ENCODE measurements around the gene BCL7A. TPM values are rescaled to one million over a fixed set of nuclear protein-coding genes. Genes with fewer than 3 reads are reported as not detected.
A peak's percentile ranks its signal among the peaks of the same experiment; 100 is the strongest.

The BCL7A gene
- polyA plus RNA-seq, 3 donors from 2014 or later: 0.27 to 1.5 (median 0.48) TPM

DNA sequence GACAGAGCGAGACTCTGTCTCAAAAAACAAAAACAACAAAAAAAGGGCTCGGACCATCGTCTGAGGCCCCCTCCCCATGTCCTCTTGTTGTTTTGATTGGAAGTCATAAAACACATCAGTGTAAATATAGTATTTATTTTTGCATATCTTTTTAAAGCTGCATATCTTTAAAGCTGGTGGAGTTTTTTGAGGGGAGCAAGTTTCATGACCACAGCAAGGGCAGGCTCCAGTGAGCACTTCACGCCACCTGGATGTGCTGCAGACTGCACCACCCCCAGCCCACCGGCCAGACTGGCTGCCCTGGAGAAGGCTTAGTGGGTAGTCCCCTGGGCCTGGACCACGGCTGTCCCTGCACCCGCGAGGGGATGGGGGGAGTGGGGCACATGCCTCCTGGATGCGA is 11.9 kb upstream of the BCL7A start:
- Mint-ChIP-seq H3K27me3 (ENCODE audit: low read depth in 3 of 3) (peaks cover 0 to 6% (median 3%) of the 10 kb centered on the region in 3 donors), H3K27ac (no peak overlapping the region), H3K36me3 (no peaks in the 10 kb centered on the region), H3K4me1 (peaks cover 12% of the 10 kb centered on the region in 2 donors), H3K9me3 (no peaks in the 10 kb centered on the region), H3K4me3 (no peak overlapping the region)
- no peak for DNase-seq

DNA sequence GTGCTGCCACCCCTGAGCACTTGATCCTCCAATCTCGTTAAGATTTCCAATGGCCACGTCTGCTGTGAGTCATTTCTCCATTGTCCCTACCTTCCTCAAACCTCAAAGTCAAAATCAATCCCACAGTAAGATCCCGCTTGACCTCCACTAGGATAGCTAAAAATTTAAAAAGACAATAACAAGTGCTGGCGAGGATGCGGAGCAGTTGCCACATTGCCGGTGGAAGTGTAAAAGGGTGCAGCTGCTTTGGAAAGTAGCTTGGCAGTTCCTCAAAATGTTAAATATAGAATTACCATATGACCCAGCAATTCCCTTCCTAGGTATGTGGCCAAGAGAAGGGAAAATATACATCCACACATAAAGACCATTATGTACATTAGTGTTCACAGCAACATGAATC is 9.5 kb upstream of the BCL7A start:
- no peaks in the 10 kb centered on the region for H3K36me3 Mint-ChIP-seq
- peaks cover 0 to 3% (median 0%) of the 10 kb centered on the region in 3 donors for H3K27me3 Mint-ChIP-seq (ENCODE audit: low read depth in 3 of 3)
- no peak overlapping the region for H3K4me3 Mint-ChIP-seq
- H3K4me1 Mint-ChIP-seq: no peaks in the 10 kb centered on the region
- H3K9me3 Mint-ChIP-seq: no peaks in the 10 kb centered on the region
- no peak overlapping the region for H3K27ac Mint-ChIP-seq
- DNase-seq: no peak

DNA sequence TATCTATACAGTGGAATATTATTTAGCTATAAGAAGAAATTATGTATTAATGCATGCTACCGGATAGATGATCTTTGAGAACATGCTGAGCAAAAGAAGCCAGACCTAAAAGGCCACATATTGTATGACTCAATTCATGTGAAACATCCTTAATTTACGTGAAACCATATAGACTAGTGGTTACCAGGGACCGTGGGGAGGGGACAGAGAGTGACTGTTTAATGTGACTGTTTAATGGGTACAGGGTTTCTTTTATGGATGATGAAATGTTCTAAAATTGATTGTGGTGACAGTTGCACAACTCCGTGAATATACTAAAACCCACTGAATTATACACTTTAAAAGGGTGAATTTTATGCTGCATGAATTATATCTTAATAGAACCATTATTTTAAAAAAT is 8.5 kb upstream of the BCL7A start:
- H3K4me1 Mint-ChIP-seq: no peaks in the 10 kb centered on the region
- no peaks in the 10 kb centered on the region for H3K36me3 Mint-ChIP-seq
- no peaks in the 10 kb centered on the region for H3K9me3 Mint-ChIP-seq
- H3K4me3 Mint-ChIP-seq: no peak overlapping the region
- H3K27me3 Mint-ChIP-seq (ENCODE audit: low read depth in 3 of 3): peaks cover 0 to 6% (median 0%) of the 10 kb centered on the region in 3 donors
- no peak for DNase-seq
- no peak overlapping the region for H3K27ac Mint-ChIP-seq

DNA sequence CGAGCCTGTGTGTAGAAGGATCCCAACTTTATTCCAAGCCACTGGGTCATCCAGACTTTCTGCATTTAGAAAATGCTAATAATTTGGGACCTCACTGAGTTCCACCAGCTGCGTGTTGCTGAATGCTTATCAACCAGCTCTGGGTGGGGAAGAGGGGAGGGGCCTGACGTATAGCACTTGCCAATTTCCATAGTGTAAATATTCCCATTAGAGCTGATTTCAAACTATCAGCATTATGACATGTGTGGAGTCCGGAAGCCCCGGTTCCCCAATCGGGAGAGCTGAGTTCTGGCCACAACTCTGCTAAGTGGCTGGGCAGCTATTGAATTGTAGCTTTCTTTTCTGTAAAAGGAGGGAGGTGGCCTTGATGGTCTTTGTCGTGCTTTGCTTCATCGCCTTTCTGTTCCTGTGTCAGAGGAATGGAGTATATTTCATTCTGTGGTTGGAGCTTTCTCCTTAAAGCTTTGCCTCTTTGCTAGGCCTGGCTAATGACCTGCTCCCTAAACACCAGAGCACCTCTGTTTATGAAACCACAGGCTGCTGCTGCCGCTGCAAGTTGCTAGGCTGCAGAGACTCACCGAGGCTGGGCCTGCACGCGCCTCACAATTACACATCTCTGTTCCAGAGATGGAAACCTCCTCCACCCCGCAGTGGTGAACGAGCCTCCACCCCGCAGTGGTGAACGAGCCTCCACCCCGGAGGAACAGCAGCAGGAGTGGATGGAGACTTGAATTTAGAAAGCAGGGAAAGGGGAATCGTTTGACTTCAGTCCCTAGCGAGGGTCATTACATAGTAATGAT is 7.7 kb upstream of the BCL7A start:
- H3K36me3 Mint-ChIP-seq: no peaks in the 10 kb centered on the region
- peaks cover 0 to 4% (median 0%) of the 10 kb centered on the region in 6 donors for H3K9me3 Mint-ChIP-seq
- no peak overlapping the region for H3K4me3 Mint-ChIP-seq
- H3K27ac Mint-ChIP-seq: no peak overlapping the region
- no peak for DNase-seq
- peaks cover 0 to 6% (median 0%) of the 10 kb centered on the region in 3 donors for H3K27me3 Mint-ChIP-seq (ENCODE audit: low read depth in 3 of 3)
- no peaks in the 10 kb centered on the region for H3K4me1 Mint-ChIP-seq

DNA sequence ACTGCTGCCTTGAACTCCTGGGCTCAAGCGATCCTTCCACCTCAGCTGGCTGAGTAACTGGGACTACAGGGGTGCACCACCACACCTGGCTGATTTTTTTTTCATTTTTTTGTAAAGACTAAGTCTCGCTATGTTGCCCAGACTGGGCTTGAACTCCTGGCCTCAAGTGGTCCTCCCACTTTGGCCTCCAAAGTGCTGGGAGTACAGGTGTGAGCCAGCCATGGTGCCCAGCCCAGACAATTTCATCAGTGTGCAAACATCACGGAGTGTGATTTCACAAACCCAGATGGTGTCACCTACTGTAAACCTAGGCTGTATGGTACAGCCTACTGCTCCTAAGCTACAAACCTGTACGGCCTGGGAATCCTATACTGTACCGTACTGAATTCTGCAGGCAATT is 6.9 kb upstream of the BCL7A start:
- H3K4me1 Mint-ChIP-seq: no peaks in the 10 kb centered on the region
- H3K36me3 Mint-ChIP-seq: no peaks in the 10 kb centered on the region
- DNase-seq: no peak
- no peak overlapping the region for H3K4me3 Mint-ChIP-seq
- peaks cover 0 to 4% (median 0%) of the 10 kb centered on the region in 6 donors for H3K9me3 Mint-ChIP-seq
- no peak overlapping the region for H3K27ac Mint-ChIP-seq
- H3K27me3 Mint-ChIP-seq (ENCODE audit: low read depth in 3 of 3): peaks cover 0 to 6% (median 0%) of the 10 kb centered on the region in 3 donors

DNA sequence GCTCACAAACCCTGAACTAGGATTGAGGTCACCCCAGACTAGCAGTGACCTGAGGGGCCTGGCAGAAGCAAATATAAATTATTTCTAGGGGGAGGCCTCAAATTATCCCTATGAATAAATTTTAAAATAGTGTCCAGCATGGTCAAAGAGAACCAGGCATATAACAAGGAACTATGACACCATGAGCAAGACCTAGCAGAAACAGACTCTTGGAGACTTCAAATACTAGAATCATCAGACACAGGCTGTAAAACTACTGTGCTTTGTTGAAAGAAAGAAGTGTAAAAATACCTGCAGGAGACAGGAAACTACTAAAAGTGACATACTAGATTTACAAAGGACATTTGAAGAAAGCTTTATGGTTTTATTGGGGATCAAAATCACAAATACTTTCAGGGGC is 3.2 kb upstream of the BCL7A start:
- H3K27ac Mint-ChIP-seq: no peak overlapping the region

DNA sequence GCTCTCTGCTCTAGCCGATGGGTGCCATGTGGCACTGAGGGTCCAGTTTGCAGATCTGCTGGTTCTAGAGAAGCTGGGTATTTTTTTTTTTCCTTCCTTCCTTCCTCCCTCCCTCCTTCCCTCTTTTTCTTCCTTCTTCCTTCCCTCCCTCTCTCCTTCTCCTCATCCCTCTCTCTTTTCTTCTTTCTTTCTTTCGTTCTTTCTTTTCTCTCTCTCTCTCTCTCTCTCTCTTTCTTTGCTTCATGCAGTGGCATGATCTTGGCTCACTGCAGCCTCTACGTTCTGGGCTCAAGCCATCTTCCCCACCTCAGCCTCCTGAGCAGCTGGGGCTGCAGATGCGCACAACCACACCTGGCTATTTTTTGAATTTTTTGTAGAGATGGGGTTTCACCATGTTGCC is 2.7 kb upstream of the BCL7A start:
- H3K9me3 Mint-ChIP-seq: peaks cover 0 to 4% (median 0%) of the 10 kb centered on the region in 6 donors
- DNase-seq: no peak
- H3K27me3 Mint-ChIP-seq (ENCODE audit: low read depth in 3 of 3): peaks cover 6 to 21% (median 11%) of the 10 kb centered on the region in 3 donors
- H3K27ac Mint-ChIP-seq: no peak overlapping the region
- H3K4me3 Mint-ChIP-seq: no peak overlapping the region
- H3K4me1 Mint-ChIP-seq: peaks cover 7 to 11% of the 10 kb centered on the region in 2 donors
- H3K36me3 Mint-ChIP-seq: no peaks in the 10 kb centered on the region

More for the DNA sequence above, 3.2 kb upstream of the BCL7A start:
- DNase-seq: no peak
- Mint-ChIP-seq H3K27me3 (ENCODE audit: low read depth in 3 of 3) (peaks cover 6 to 21% (median 11%) of the 10 kb centered on the region in 3 donors), H3K4me3 (no peak overlapping the region), H3K4me1 (peaks cover 6 to 11% of the 10 kb centered on the region in 2 donors), H3K9me3 (peaks cover 0 to 4% (median 0%) of the 10 kb centered on the region in 6 donors), H3K36me3 (no peaks in the 10 kb centered on the region)

DNA sequence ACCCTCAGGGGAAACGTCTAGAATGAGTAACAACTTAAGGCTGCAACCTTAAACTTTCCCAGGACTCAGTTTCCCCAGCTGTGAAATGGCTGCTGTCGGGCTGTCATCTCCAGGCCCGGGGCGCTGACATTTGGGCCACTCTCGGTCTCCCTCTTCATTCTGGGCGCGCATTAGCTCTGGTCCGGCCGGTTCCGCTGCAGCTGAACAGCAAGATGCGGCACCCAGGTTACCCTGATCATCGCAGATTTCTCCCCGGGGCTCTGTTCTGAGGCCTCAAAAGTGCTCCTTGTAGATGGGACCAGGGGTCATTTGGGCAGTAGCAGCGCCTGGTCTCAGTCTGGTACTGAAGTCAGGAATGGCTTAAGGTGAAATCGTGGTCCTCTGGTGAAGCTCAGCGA is 890 bp upstream of the BCL7A start:
- peaks cover 7 to 11% of the 10 kb centered on the region in 2 donors for H3K4me1 Mint-ChIP-seq
- DNase-seq: no peak
- no peaks in the 10 kb centered on the region for H3K36me3 Mint-ChIP-seq
- H3K9me3 Mint-ChIP-seq: peaks cover 0 to 4% (median 0%) of the 10 kb centered on the region in 6 donors
- H3K27me3 Mint-ChIP-seq (ENCODE audit: low read depth in 3 of 3): peaks cover 6 to 26% (median 14%) of the 10 kb centered on the region in 3 donors
- H3K27ac Mint-ChIP-seq: no peak overlapping the region
- H3K4me3 Mint-ChIP-seq: peak overlapping the region in 4 of 5 donors; percentile 61 to 82 (median 80)

DNA sequence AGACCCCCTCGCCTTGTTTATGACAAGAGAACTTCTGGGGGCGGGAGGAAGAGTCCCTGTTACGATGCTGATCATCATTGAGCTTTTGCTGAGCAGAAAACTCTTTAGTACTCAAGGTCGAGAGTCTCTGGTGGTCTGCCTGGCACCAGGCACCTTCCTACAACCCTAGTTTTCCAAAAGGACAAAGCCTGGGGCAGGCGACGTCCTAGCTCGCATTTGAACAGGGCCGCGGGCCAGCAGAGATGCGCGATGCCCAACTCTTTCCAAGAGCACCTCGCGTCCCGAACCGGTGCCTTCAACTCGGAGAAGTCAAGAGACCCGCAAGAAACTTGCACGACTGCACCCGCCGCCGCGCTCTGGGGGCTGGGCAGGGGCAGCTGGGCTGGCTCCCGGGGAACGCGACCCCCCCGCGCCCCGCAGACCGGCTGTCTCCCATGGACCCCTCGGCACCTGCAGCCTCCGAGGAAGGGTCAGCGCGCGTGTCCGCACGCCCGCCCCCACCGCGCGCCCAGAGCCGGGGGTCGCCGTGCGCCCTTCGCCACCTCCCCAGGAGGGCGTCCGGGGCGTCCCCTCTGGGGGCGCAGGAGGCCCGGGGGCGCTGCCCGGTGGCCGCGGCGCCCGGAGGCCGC is 377 bp upstream of the BCL7A start:
- H3K27ac Mint-ChIP-seq: peak overlapping the region in 1 of 6 donors; percentile 49
- H3K4me3 Mint-ChIP-seq: peak overlapping the region; percentile 69 to 82 (median 78)
- H3K9me3 Mint-ChIP-seq: peaks cover 0 to 4% (median 0%) of the 10 kb centered on the region in 6 donors
- peaks cover 7 to 11% of the 10 kb centered on the region in 2 donors for H3K4me1 Mint-ChIP-seq
- DNase-seq: no peak
- H3K27me3 Mint-ChIP-seq (ENCODE audit: low read depth in 3 of 3): peaks cover 6 to 26% (median 14%) of the 10 kb centered on the region in 3 donors
- H3K36me3 Mint-ChIP-seq: no peaks in the 10 kb centered on the region

DNA sequence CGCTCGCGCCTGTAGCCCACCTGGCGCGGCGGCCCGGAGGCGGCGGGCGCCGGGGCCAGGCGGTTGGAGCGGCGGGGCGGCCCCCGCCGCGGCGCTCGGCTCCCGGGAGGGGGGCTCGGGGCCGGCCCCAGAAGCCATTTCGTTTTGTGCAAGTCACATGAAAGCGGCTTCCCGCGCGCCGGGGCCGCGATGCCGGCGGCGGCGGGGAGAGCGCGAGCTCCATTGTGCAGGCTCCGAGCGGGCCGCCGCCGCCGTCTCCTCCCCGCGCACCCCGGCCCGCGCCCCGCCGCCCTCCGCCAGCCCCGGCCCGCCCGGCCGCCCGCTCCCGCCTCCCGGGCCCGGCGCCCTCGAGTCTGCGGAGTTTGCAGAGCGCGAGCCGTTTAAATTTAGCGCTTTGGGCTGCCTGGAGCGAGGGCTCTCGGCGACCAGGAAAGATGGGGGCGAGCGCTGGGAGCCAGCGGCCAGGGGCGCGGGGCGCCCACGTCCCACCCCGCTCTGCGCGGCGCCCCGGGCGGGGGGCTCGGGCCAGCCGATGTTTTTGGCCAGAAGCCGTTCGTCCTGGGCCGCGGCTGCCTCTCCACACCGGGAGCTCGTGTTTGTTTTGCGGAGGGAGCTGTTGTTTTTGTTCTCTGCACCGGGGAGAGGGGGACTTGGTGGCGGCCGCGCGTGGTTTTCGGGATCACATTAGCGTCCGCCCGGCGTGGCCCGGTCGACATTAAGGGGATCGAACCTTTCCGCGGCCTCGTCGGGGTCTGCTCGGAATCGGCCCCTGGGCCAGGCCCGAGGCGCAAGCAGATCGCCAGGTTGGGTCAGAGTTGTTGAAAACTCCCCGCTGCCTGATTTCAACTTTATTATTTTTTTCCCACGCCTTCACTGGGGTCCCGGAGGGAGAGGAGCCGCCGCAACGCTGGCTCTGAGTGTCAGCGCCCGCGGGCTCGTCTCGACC is 982 bp downstream of the BCL7A start:
- Mint-ChIP-seq H3K4me1 (peaks cover 7 to 11% of the 10 kb centered on the region in 2 donors), H3K27ac (peak overlapping the region in 1 of 6 donors; percentile 9), H3K36me3 (no peaks in the 10 kb centered on the region), H3K27me3 (ENCODE audit: low read depth in 3 of 3) (peaks cover 6 to 20% (median 14%) of the 10 kb centered on the region in 3 donors), H3K9me3 (peaks cover 0 to 4% (median 0%) of the 10 kb centered on the region in 6 donors), H3K4me3 (peak overlapping the region; percentile 66 to 80 (median 77))
- DNase-seq: no peak

DNA sequence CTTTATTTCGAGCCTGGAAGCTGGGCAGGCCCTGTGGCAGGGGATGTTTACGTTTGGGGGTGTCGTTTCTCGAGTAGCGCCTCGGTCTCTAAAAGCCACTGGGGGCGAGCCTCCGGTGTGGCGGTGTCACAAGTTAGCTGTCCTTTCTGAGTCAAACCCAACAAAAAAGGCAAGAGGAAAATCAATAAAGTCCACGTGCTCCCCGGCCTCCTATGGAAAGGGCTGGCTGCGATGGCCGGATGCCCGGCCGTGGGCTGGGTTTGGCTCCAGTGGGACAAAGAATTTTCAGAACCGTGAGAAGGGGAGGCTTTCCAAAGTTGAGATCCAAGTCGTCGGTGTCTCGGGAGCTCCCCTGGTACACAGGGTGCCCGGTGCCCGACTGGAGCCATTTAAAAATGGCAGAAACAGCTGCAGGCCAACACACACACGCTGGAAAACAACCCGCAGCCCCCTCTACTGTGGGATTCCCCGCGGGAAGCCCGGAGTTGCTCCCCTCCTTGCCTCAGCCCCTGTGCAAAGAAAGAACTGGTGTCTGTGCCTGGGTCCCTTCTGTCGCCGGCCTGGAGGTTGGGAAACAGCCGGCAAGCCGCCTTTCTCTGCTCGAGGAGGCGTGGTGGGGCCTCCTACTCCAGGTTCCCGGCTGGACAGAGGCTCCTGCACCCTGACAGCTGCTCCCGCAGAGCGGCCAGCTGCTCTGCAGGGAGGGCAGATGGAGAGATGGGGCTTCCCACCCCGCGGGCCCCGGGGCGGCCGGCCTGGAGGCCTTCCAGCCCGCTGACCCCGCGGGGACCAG is 1.9 kb downstream of the BCL7A start:
- Mint-ChIP-seq H3K9me3 (peaks cover 0 to 2% (median 0%) of the 10 kb centered on the region in 6 donors), H3K27me3 (ENCODE audit: low read depth in 3 of 3) (peaks cover 7 to 20% (median 14%) of the 10 kb centered on the region in 3 donors), H3K4me3 (peak overlapping the region; percentile 66 to 80 (median 77)), H3K4me1 (peaks cover 11 to 12% of the 10 kb centered on the region in 2 donors), H3K36me3 (no peaks in the 10 kb centered on the region), H3K27ac (peak overlapping the region in 1 of 6 donors; percentile 9)
- DNase-seq: peak; percentile 8 to 14 (median 14)

DNA sequence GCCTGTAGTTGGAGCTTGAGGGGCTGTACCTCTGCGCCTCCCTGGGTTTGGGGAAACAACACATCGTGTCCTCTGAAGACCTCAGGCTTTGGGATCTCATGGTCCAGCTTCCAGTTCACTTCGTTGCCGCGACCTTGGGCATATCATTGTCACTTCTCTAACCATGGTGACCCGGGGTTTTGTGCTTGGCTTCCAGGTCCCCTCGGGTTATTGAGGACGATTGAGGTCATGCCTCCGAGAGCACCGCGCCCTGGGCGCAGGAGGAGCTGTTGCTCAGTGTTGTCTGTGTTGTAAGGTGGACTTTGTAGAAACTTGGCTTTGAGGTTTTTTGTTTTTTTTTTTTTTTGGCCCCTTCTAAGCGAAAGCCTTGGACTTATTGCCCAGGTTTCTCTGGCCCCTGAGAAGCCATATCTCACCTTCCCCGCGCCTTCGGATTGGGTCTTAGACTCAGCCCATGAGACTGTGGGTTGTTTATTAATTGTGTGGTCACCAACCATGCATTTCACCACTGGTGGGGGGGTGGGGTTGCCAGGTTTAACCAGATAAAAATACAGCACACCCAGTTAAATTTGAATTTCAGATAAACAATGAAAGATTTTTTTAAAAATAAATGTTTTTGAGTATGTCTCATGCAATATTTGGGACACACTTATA is 2.6 kb downstream of the BCL7A start:
- DNase-seq: no peak
- no peaks in the 10 kb centered on the region for H3K9me3 Mint-ChIP-seq

More for the DNA sequence above, 2.6 kb downstream of the BCL7A start:
- Mint-ChIP-seq H3K4me3 (peak overlapping the region in 2 of 5 donors; percentile 18 to 21), H3K4me1 (peaks cover 18 to 19% of the 10 kb centered on the region in 2 donors), H3K27ac (no peak overlapping the region), H3K27me3 (ENCODE audit: low read depth in 3 of 3) (peaks cover 11 to 27% (median 18%) of the 10 kb centered on the region in 3 donors), H3K36me3 (no peaks in the 10 kb centered on the region)

All from immature natural killer cell (primary cell).